Left ventricle myocardium inferior (tissue), 1 donor: Measurements from ENCODE around the gene KLC3. TPM values are rescaled to one million over a fixed set of nuclear protein-coding genes. Genes with fewer than 3 reads are reported as not detected.

ENCODE experiments used
- DNase-seq: peaks from one replicate; pipeline ENCODE4 v3.0.0-alpha.2; 2020
- H3K27ac ChIP-seq: fragments of 200-600 bp; replicated peaks from 2 replicates; pipeline ENCODE4 v1.8.0; 2021
- H3K27me3 ChIP-seq: fragments of 200-600 bp; 2 replicates; pipeline ENCODE4 v1.8.0; 2021; ENCODE audit warnings: low read depth
- H3K36me3 ChIP-seq: fragments of 200-600 bp; 2 replicates; pipeline ENCODE4 v1.8.0; 2021
- H3K4me1 ChIP-seq: fragments of 200-600 bp; 2 replicates; pipeline ENCODE4 v1.8.0; 2021
- H3K4me3 ChIP-seq: fragments of 200-600 bp; 2 replicates; pipeline ENCODE4 v1.8.0; 2021; ENCODE audit warnings: mild to moderate bottlenecking, moderate library complexity
- H3K9me3 ChIP-seq: fragments of 200-600 bp; replicated peaks from 2 replicates; pipeline ENCODE4 v1.8.0; 2021
- intact Hi-C: fragments of 100-400 bp; cut with micrococcal nuclease; formaldehyde crosslinking; loops from one replicate; pipeline ENCODE4 v1.11.0; 2022
- total RNA-seq: library from RNA; stranded (reverse); fragmentation: NEBNext Ultra II Directional; extraction: Animal tissue kit (Norgen Biotek cat#: 25700); gene quantifications from one replicate; pipeline ENCODE4 v1.2.1, GENCODE V29; 2021
- TF ChIP-seq, protein P1 (sequence below): fragments of 200-600 bp; IDR thresholded peaks from 2 replicates; pipeline ENCODE4 v1.8.0; 2021; ENCODE audit warnings: antibody characterized with exemption, mild to moderate bottlenecking, borderline replicate concordance
- donor health status: DM: no; HTN: yes; CAD: no; lungs with severe emphysema.

Gene KLC3
- total RNA-seq, 1 donor from 2014 or later: not detected

DNA sequence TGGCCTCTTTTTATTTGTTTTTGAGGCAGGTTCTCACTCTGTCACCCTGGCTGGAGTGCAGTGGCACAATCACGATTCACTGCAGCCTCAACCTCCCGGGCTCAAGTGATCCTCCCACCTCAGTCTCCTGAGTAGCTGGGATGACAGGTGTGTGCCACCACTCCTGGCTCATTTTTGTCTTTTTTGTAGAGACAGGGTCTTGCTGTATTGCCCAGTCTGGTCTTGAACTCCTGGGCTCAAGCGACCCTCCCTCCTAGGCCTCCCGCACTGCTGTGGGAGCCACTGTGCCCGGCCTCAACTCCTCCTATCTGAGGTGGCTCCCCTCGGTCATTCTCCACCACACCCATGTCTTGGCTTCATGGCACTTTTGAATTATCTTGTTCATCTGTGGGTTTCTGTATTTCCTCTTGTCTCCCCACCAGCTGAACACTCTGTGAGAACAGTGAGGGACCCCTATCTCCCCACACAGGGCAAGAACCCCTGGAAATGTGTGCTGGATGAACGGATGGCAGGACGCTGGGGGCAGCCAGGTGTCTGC, 25.8 kb upstream of the KLC3 start:
- Histone ChIP-seq H3K27ac (no peak overlapping the region), H3K9me3 (no peaks in the 10 kb centered on the region), H3K4me3 (peak overlapping the region; percentile 6), H3K27me3 (peaks cover 13% of the 10 kb centered on the region), H3K36me3 (peaks cover 69% of the 10 kb centered on the region), H3K4me1 (peaks cover 79% of the 10 kb centered on the region)
- intact Hi-C loops: no loop called here
- DNase-seq: no peak
- TF ChIP-seq, protein P1, sequence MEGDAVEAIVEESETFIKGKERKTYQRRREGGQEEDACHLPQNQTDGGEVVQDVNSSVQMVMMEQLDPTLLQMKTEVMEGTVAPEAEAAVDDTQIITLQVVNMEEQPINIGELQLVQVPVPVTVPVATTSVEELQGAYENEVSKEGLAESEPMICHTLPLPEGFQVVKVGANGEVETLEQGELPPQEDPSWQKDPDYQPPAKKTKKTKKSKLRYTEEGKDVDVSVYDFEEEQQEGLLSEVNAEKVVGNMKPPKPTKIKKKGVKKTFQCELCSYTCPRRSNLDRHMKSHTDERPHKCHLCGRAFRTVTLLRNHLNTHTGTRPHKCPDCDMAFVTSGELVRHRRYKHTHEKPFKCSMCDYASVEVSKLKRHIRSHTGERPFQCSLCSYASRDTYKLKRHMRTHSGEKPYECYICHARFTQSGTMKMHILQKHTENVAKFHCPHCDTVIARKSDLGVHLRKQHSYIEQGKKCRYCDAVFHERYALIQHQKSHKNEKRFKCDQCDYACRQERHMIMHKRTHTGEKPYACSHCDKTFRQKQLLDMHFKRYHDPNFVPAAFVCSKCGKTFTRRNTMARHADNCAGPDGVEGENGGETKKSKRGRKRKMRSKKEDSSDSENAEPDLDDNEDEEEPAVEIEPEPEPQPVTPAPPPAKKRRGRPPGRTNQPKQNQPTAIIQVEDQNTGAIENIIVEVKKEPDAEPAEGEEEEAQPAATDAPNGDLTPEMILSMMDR: no peak

DNA sequence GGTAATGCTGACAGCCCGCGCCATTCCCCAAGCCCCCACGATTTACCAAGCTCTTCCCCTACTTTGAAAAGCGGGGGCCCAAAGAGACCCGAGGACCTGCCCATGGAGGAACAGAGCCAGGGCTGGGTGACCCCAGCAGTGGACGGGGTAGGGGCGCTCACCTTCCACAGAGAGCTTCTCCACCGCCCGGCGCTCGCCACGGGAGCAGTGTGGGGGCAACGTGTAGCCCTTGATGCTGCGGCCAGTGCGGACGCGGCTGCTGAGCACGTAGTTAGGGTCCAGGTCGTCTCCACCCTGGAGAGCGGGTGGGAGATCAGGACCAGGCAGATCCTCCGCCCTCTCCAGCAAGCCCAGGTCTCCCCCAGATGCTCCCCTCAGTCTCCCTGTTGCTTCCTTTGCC, 25.2 kb upstream of the KLC3 start:
- Histone ChIP-seq H3K9me3 (no peaks in the 10 kb centered on the region), H3K36me3 (peaks cover 72% of the 10 kb centered on the region), H3K27ac (no peak overlapping the region), H3K4me1 (peaks cover 80% of the 10 kb centered on the region), H3K4me3 (peak overlapping the region; percentile 6), H3K27me3 (peaks cover 13% of the 10 kb centered on the region)
- DNase-seq: no peak
- TF ChIP-seq, protein P1: no peak
- intact Hi-C loops: no loop called here

DNA sequence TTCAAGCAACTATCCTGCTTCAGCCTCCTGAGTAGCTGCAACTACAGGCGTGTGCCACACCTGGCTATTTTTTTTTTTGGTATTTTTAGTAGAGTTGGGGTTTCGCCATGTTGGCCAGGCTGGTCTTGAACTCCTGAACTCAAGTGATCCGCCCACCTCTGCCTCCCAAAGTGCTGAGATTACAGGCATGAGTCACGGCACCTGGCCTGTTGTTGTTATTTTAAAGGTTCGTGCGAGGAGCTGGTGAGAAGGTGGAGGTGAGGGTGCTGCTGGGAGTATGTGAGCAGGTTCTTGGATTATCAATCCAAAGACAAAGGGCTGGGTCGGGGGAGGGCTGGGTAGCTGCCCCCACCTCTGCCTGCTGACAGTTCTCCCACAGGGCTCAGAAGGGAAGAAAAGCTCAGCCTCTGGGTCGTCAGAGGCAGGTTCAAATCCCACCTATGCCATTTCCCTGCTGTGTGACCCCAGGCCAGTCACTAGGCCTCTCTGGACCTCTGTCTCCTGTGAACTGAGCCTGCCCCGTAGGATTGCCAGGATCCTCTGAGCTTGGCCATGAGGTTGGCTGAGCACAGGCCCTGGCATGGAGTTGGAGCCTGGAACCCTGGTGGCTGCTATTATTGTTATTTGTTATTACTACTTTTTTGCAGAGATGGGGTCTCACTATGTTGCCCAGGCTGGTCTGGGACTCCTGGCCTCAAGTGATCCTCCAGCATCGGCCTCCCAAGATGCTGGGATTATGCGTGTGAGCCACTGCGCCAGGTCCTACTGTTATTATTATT, 19.4 kb upstream of the KLC3 start:
- peaks cover 34% of the 10 kb centered on the region for H3K36me3 ChIP-seq
- H3K9me3 ChIP-seq: no peaks in the 10 kb centered on the region
- H3K27ac ChIP-seq: peak overlapping the region; percentile 95
- TF ChIP-seq, protein P1: no peak
- H3K27me3 ChIP-seq: peaks cover 35% of the 10 kb centered on the region
- no peak for DNase-seq
- peak overlapping the region; percentile 72 for H3K4me3 ChIP-seq
- H3K4me1 ChIP-seq: peaks cover 40% of the 10 kb centered on the region
- intact Hi-C loops: no loop called here

DNA sequence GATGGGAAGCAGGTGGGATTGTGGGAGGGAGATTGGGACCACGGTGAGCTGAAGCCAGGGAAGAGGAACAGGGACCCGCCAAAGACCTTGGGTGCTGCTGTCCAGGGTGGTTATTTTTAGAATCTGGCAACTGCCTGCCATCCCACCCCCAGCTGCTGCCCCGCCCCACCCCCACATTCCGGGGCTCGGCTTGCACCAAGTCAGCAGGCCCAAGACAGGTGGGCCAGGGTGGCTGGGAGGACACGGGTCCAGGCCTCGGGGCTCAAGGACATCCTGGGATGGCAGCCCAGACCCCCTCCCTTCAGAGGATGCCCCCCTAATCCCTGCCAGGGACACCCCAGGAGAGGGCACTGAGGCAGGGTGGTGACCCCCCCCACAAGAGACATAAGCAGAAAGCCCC, 18.7 kb upstream of the KLC3 start:
- H3K9me3 ChIP-seq: no peaks in the 10 kb centered on the region
- peaks cover 42% of the 10 kb centered on the region for H3K4me1 ChIP-seq
- peak overlapping the region; percentile 72 for H3K4me3 ChIP-seq
- peak; percentile 59 for DNase-seq
- H3K27me3 ChIP-seq: peaks cover 34% of the 10 kb centered on the region
- TF ChIP-seq, protein P1: no peak
- peaks cover 33% of the 10 kb centered on the region for H3K36me3 ChIP-seq
- peak overlapping the region; percentile 95 for H3K27ac ChIP-seq
- intact Hi-C loops: no loop called here

DNA sequence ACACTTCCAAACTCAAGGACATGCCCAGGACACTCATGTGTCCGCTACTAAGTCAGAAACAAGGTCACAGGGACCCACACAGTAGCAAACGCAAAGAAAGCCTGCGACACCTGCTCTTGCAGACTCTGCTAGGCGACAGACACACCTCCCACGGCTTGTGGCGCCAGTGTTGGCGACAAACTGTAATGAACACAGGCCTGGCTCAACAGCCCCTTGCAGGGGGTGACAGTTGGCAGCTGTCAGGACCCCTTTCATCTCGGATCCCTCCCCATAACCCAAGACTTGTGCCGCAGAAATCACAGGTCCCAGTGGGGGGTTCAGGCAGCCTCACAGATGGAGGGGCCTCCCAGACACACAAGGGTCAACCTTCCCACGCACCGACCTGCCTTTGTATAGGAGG, 18.2 kb upstream of the KLC3 start:
- peak overlapping the region; percentile 72 for H3K4me3 ChIP-seq
- DNase-seq: no peak
- no peaks in the 10 kb centered on the region for H3K9me3 ChIP-seq
- peaks cover 29% of the 10 kb centered on the region for H3K36me3 ChIP-seq
- peaks cover 30% of the 10 kb centered on the region for H3K27me3 ChIP-seq
- TF ChIP-seq, protein P1: no peak
- intact Hi-C loops: no loop called here
- H3K27ac ChIP-seq: peak overlapping the region; percentile 95
- H3K4me1 ChIP-seq: peaks cover 37% of the 10 kb centered on the region
